Activated CD8-positive, alpha-beta T cell treated with anti-CD3 and anti-CD28 coated beads for 36 hours (primary cell): ENCODE measurements around the gene TRPC6. TPM values are rescaled to one million over a fixed set of nuclear protein-coding genes. Genes with fewer than 3 reads are reported as not detected.

Source experiments
- ATAC-seq: fragments of 200-7000 bp; cut with Tn5 transposase; one replicate; pipeline ENCODE4 v1.10.0; 2021; ENCODE audit warnings: mild to moderate bottlenecking, moderate library complexity
- CTCF ChIA-PET: fragments of 350-600 bp; sonication (Branson Sonifier 250); formaldehyde crosslinking; loops from one replicate; lab custom pipeline; 2021; ENCODE audit warnings: antibody characterized with exemption; lab: Charles Lee
- POLR2A ChIA-PET: fragments of 350-600 bp; sonication (Branson Sonifier 250); formaldehyde crosslinking; loops from one replicate; lab custom pipeline; 2021; ENCODE audit warnings: antibody characterized with exemption; lab: Charles Lee
- DNase-seq: peaks from one replicate; pipeline ENCODE4 v3.0.0-alpha.2; 2020
- H3K27ac Mint-ChIP-seq: one replicate; pipeline ENCODE4 v1.8.0; 2021; ENCODE audit warnings: mild to moderate bottlenecking, mixed read lengths
- H3K27me3 Mint-ChIP-seq: one replicate; pipeline ENCODE4 v1.8.0; 2021; ENCODE audit warnings: mixed read lengths
- H3K36me3 Mint-ChIP-seq: one replicate; pipeline ENCODE4 v1.8.0; 2021; ENCODE audit warnings: low read depth, mixed read lengths
- H3K4me1 Mint-ChIP-seq: one replicate; pipeline ENCODE4 v1.8.0; 2021; ENCODE audit warnings: low read depth, mixed read lengths
- H3K4me3 Mint-ChIP-seq: one replicate; pipeline ENCODE4 v1.8.0; 2021; ENCODE audit warnings: mild to moderate bottlenecking, moderate library complexity, mixed read lengths
- H3K9me3 Mint-ChIP-seq: one replicate; pipeline ENCODE4 v1.8.0; 2021; ENCODE audit warnings: mixed read lengths
- CTCF ChIP-seq: fragments of 200-600 bp; IDR thresholded peaks from one replicate; pipeline ENCODE4 v1.8.0; 2022; ENCODE audit warnings: antibody characterized with exemption, mild to moderate bottlenecking
- intact Hi-C: fragments of 100-400 bp; cut with micrococcal nuclease; formaldehyde crosslinking; loops from one replicate; pipeline ENCODE4 v1.10.0; 2022
- total RNA-seq, 2 experiments: library from RNA; stranded (reverse); gene quantifications; one replicate each; pipeline ENCODE4 v1.2.3, GENCODE V29; 2021

The TRPC6 gene
- total RNA-seq, 2 experiments from 2014 or later = not detected

GRCh38 chr11:101476191-101476590 is 107.6 kb downstream of the TRPC6 start:
- Mint-ChIP-seq H3K27me3 (no peaks in the 10 kb centered on the region), H3K9me3 (no peaks in the 10 kb centered on the region), H3K36me3 (no peaks in the 10 kb centered on the region), H3K4me3 (no peak overlapping the region), H3K4me1 (no peaks in the 10 kb centered on the region), H3K27ac (no peak overlapping the region)
- ChIA-PET POLR2A (no interaction called here), CTCF (no interaction called here)
- no peak for TF ChIP-seq CTCF
- intact Hi-C loops = no loop called here
- DNase-seq (no peak), ATAC-seq (no peak)

DNA sequence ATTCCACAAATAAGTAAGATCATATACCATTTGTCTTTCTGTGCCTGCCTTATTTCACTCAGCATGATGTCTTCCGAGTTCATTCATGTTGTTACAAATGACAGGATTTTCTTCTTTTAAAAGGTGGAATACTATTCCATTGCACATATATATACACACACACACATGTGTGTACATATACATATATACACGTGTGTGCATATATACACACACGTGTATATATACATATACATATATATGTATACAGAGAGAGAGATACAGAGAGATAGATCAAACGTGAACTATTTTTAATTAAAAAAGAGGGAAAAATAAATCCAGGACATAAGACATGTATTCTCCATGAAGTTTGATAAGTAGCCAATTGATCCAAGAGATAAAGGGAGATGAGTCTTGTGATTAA is 108.1 kb downstream of the TRPC6 start:
- H3K27ac Mint-ChIP-seq = no peak overlapping the region
- no peaks in the 10 kb centered on the region for H3K9me3 Mint-ChIP-seq
- ChIA-PET CTCF (no interaction called here), POLR2A (no interaction called here)
- no peaks in the 10 kb centered on the region for H3K27me3 Mint-ChIP-seq
- no peaks in the 10 kb centered on the region for H3K36me3 Mint-ChIP-seq
- H3K4me1 Mint-ChIP-seq = no peaks in the 10 kb centered on the region
- no peak for DNase-seq
- H3K4me3 Mint-ChIP-seq = no peak overlapping the region
- ATAC-seq = no peak
- TF ChIP-seq CTCF = no peak
- intact Hi-C loops = no loop called here

- intact Hi-C loops = no loop called here
- TF ChIP-seq CTCF = no peak
- H3K27me3 Mint-ChIP-seq = no peaks in the 10 kb centered on the region
- no peak for DNase-seq
- ChIA-PET CTCF (interaction anchor here (0.7 kb wide), 1 partner anchor 32 kb away, joined by 3 read pairs; no protein-coding TSS in a partner anchor), POLR2A (no interaction called here)
- H3K4me1 Mint-ChIP-seq = no peaks in the 10 kb centered on the region
- H3K36me3 Mint-ChIP-seq = no peaks in the 10 kb centered on the region
- no peak overlapping the region for H3K4me3 Mint-ChIP-seq
- no peak for ATAC-seq
- no peak overlapping the region for H3K27ac Mint-ChIP-seq
- no peaks in the 10 kb centered on the region for H3K9me3 Mint-ChIP-seq
Measured at GRCh38 chr11:101474666-101475065, 109.1 kb downstream of the TRPC6 start.

DNA sequence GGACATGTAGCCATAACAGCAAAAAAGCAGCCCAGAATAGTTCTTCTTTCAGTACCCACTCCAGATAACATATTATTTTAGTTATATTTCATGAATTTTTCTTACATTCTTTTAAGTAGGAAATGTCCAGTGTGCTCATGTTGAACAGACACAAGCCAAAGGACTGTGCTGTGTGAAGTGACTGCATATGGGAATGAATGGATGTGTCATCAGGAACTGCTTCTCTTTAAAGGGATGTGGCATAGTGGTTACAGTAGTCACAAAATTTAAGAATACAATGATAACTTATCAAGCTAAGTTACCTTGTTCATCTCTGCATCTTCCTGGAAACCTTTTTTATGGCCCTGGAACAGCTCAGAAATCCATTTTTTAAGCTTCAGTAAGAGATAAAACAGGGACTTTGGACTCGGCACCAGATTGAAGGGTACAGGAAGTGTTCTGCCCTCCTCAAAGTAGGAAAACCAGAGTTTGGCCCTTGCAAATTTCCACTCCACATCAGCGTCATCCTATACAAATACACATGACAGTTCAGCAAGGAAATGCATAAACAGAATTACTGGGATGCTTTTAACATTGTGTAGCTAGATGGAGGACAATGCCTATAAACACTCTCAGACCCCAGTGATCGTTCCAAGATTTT is 112.8 kb downstream of the TRPC6 start:
- Mint-ChIP-seq H3K27me3 (no peaks in the 10 kb centered on the region), H3K36me3 (no peaks in the 10 kb centered on the region), H3K4me3 (no peak overlapping the region), H3K4me1 (no peaks in the 10 kb centered on the region), H3K9me3 (no peaks in the 10 kb centered on the region), H3K27ac (no peak overlapping the region)
- ChIA-PET CTCF (no interaction called here), POLR2A (no interaction called here)
- TF ChIP-seq CTCF = no peak
- intact Hi-C loops = no loop called here
- ATAC-seq = no peak
- DNase-seq = no peak

- Mint-ChIP-seq H3K9me3 (peaks cover under 1% of the 10 kb centered on the region), H3K4me1 (no peaks in the 10 kb centered on the region), H3K27me3 (no peaks in the 10 kb centered on the region), H3K36me3 (no peaks in the 10 kb centered on the region), H3K27ac (no peak overlapping the region), H3K4me3 (no peak overlapping the region)
- ChIA-PET POLR2A (no interaction called here), CTCF (no interaction called here)
- ATAC-seq (no peak), DNase-seq (no peak)
- TF ChIP-seq CTCF = no peak
- intact Hi-C loops = no loop called here
Measured at GRCh38 chr11:101470419-101470818, 113.4 kb downstream of the TRPC6 start.
